Mesodermal cell (in vitro differentiated cells): ENCODE results near the gene MSANTD1.

Experiments
- H3K27ac ChIP-seq: 2 replicates; pipeline ENCODE4 v1.7.0; 2013; ENCODE audit warnings: mild to moderate bottlenecking, low read depth, low read length, moderate library complexity; ENCODE audit not compliant: severe bottlenecking
- H3K36me3 ChIP-seq: 2 replicates; pipeline ENCODE4 v1.7.1; 2013; ENCODE audit warnings: mild to moderate bottlenecking, low read length, moderate library complexity; ENCODE audit not compliant: control insufficient read depth, insufficient read depth
- H3K4me1 ChIP-seq: one replicate; pipeline ENCODE4 v1.7.1; 2013; ENCODE audit warnings: mild to moderate bottlenecking, low read length; ENCODE audit not compliant: insufficient read depth, control insufficient read depth, poor library complexity, severe bottlenecking
- H3K4me3 ChIP-seq: 2 replicates; pipeline ENCODE4 v1.7.0; 2013; ENCODE audit warnings: low read length, control low read depth, mild to moderate bottlenecking; ENCODE audit not compliant: insufficient read depth, poor library complexity, severe bottlenecking; ENCODE audit errors: extremely low read depth
- H3K9me3 ChIP-seq: 2 replicates; pipeline ENCODE4 v1.7.1; 2013; ENCODE audit warnings: mild to moderate bottlenecking, low read length, moderate library complexity; ENCODE audit not compliant: control insufficient read depth
- WGBS, 2 experiments: methylation state at CpG; one replicate each; pipeline ENCODE4 v1.1.5; 2013; ENCODE audit warnings: missing lambda C conversion rate in 2 of 2; ENCODE audit not compliant: insufficient coverage in 2 of 2; 5-methylcytosine and 5-hydroxymethylcytosine counted together

Gene MSANTD1

GRCh38 chr4:3217266-3217665 lies 31.7 kb upstream of the MSANTD1 start:
- Histone ChIP-seq H3K27ac (no peak overlapping the region), H3K36me3 (peaks cover 92% of the 10 kb centered on the region), H3K4me3 (no peak overlapping the region), H3K9me3 (no peaks in the 10 kb centered on the region), H3K4me1 (no peaks in the 10 kb centered on the region)
- WGBS, 2 experiments, result 90 to 100% methylated on average over 2 of the region's 2 CpGs

- no peak overlapping the region for H3K4me3 ChIP-seq
- no peak overlapping the region for H3K27ac ChIP-seq
- no peaks in the 10 kb centered on the region for H3K9me3 ChIP-seq
- no peaks in the 10 kb centered on the region for H3K4me1 ChIP-seq
- WGBS, 2 experiments, result 95 to 96% methylated on average over 14 of the region's 16 CpGs
- H3K36me3 ChIP-seq, result peaks cover 92% of the 10 kb centered on the region
Observed at GRCh38 chr4:3217771-3218170, 31.2 kb upstream of the MSANTD1 start.

- 96 to 98% methylated on average over 18 to 19 of the region's 20 CpGs for WGBS, 2 experiments
- no peak overlapping the region for H3K27ac ChIP-seq
- H3K9me3 ChIP-seq, result no peaks in the 10 kb centered on the region
- H3K4me1 ChIP-seq, result no peaks in the 10 kb centered on the region
- H3K4me3 ChIP-seq, result no peak overlapping the region
- peaks cover 92% of the 10 kb centered on the region for H3K36me3 ChIP-seq
Observed at GRCh38 chr4:3218824-3219760, 29.9 kb upstream of the MSANTD1 start.

DNA sequence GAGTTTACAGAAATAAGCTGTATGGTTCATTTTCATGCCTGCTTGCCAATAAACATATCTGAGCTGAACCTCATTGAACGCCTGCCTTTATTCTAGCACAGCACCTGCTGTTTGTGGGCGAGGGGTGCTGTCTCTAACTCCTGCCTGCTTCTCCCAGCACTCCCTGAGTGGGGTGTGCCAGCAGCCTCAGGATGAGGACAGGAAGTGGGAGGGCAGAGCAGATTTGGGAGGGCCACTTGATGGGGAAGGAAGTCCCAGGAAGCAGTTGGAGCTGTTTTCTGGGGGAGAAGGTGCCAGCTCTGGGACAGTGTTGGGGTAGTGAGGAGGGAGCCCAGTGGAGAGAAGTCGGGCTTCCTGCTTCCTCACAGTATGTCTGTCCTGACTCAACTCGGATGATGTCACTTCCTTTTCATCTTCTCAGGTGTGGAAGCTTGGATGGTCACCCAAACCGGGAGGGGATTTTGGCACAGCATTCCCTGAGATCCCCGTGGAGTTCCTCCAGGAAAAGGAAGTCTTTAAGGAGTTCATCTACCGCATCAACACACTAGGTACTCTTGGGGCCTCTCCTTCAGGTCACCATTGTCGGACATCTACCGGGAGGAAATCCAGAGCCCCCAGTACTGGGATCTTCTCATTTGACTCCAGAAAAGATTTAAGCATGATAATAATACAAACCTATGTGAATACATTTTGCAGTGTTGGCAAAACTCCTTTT lies 29.0 kb upstream of the MSANTD1 start:
- Histone ChIP-seq H3K4me1 (no peaks in the 10 kb centered on the region), H3K36me3 (peaks cover 96% of the 10 kb centered on the region), H3K27ac (no peak overlapping the region), H3K4me3 (no peak overlapping the region), H3K9me3 (no peaks in the 10 kb centered on the region)
- WGBS, 2 experiments, result 90 to 94% methylated on average over 4 to 9 of the region's 9 CpGs

- H3K4me3 ChIP-seq, result no peak overlapping the region
- 91 to 100% methylated on average over 3 to 5 of the region's 8 CpGs for WGBS, 2 experiments
- no peaks in the 10 kb centered on the region for H3K4me1 ChIP-seq
- no peak overlapping the region for H3K27ac ChIP-seq
- H3K9me3 ChIP-seq, result no peaks in the 10 kb centered on the region
- H3K36me3 ChIP-seq, result peaks cover 96% of the 10 kb centered on the region
Observed at GRCh38 chr4:3220476-3221183, 28.3 kb upstream of the MSANTD1 start.

DNA sequence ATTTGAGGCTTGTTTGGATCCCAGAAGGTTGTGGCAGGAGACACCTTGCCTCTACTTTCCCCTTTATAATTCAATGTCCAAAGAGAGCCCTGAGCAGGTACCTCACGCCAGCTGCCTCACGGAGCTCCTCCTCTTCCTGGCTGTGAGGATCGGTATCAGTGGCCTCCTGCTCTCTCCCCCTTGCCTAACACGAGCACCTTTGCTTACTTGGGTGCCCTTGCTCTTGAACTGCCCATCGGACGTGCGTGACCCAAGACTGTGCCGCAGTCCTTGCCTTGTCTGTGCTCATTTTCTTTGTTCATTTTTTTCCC lies 27.8 kb upstream of the MSANTD1 start:
- peaks cover 95% of the 10 kb centered on the region for H3K36me3 ChIP-seq
- no peak overlapping the region for H3K4me3 ChIP-seq
- WGBS, 2 experiments, result 94 to 95% methylated on average over 7 to 8 of the region's 8 CpGs
- H3K9me3 ChIP-seq, result no peaks in the 10 kb centered on the region
- no peak overlapping the region for H3K27ac ChIP-seq
- H3K4me1 ChIP-seq, result no peaks in the 10 kb centered on the region

DNA sequence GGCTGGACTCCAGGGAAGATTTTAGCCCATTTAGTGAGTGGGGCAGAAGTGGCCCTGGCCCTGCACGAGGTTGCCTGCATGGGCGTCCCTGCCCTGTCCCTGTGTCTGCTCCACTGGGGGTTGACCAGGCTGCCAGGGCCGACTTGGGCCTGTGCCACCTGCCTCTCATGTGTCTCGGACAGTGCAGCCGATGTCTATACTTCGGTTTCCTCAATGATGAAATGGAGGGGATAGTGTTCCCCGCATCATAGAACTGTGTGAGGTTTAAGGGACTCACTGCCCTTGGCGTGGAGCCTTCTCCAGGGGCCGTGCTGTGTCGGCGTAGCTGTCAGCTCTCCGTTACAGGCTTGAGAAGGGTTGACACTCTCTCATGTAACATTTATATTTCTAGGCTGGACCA lies 27.0 kb upstream of the MSANTD1 start:
- Histone ChIP-seq H3K27ac (no peak overlapping the region), H3K4me3 (no peak overlapping the region), H3K4me1 (no peaks in the 10 kb centered on the region), H3K36me3 (peaks cover 96% of the 10 kb centered on the region), H3K9me3 (no peaks in the 10 kb centered on the region)
- 94 to 99% methylated on average over 8 to 12 of the region's 12 CpGs for WGBS, 2 experiments

DNA sequence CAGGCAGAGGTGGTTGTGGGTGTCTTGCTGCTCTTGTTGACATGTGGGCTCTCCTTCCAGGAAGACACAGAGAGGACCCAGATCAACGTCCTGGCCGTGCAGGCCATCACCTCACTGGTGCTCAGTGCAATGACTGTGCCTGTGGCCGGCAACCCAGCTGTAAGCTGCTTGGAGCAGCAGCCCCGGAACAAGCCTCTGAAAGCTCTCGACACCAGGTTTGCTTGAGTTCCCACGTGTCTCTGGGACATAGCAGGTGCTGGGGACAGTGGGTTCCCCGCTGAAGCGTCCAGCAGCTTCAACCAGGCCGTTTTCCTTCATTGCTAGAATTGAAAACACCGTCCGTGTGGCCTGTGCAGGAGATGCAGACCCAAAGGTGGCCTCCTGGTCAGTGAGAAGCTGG lies 25.6 kb upstream of the MSANTD1 start:
- Histone ChIP-seq H3K9me3 (no peaks in the 10 kb centered on the region), H3K4me1 (no peaks in the 10 kb centered on the region), H3K27ac (no peak overlapping the region), H3K36me3 (peaks cover 89% of the 10 kb centered on the region), H3K4me3 (no peak overlapping the region)
- WGBS, 2 experiments, result 94 to 97% methylated on average over 11 of the region's 11 CpGs

DNA sequence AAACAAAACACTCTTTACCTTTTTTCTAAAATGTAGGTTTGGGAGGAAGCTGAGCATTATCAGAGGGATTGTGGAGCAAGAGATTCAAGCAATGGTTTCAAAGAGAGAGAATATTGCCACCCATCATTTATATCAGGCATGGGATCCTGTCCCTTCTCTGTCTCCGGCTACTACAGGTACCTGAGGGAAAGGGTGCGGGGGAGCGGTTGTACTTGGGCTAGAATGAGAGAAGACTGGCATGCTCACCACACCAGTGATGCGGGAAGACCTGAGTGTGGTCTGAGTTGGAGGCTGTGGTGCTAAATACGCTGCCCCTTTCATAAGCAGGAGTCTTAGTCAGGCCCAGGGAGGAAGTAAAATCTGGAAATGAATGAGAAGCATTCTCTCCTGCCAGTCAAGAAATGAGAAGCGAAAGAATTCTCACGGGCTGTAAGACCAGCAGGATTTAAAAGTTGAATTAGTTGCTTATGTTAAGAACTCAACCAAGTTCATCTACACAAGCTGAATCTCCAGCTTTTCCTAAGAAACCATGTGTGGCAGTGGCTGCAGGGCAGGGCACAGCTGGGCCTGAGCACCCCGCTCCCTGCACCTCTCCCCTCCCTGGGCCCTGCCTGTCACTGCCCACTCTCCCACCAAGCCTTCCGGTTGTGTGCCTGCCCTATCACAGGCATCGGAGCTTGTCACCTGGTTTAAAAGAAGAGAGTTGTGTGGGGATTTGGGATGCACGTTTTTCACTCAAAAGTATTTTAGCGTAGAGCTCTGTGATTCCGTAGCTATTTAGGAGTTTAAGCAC lies 24.8 kb upstream of the MSANTD1 start:
- Histone ChIP-seq H3K9me3 (no peaks in the 10 kb centered on the region), H3K4me3 (no peak overlapping the region), H3K4me1 (no peaks in the 10 kb centered on the region), H3K27ac (no peak overlapping the region), H3K36me3 (peaks cover 89% of the 10 kb centered on the region)
- WGBS, 2 experiments, result 79 to 89% methylated on average over 6 to 9 of the region's 13 CpGs
